Measurements from ENCODE around the gene DELE1.

The DELE1 gene

DNA sequence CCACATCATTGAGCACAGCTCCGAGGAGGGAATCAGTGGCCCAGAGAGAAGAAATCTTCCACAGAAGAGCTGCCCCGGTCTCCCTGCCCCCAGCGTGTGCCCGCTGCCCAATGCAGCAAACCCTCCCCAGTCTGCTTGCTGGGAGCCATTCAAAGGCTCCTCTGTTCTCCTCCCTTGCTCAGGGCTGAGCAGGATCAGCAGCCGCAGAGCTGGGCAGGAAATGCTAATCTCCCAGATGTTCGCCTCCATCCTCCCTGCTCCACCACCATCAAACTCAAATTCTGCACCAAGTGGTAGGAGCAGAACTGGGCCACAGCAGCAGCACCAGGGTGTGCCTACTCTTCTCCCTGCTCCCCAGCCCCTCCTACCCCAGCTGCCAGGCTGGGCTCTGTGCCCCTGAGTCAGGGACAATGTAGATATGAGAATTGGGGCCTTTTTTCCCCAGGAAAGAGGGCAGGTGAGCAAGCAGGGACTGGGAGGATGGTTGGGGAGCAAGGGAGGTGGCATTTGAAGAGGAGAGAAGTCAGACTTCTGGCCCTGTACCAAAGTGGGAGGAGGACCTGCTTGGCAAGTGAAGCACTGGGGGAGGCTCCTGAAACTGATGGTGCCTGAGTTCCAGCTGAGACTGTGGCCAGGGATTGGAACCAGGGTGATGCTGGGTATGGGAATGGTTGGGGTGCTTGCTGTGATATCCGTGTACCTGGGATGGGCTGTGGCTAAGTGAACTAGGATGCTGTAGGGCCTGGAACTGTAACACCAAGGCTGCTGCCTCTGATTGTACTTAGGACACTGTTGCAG lies 43.5 kb upstream of the DELE1 start:
- no peak overlapping the region for H3K4me3 ChIP-seq (ENCODE audit: control insufficient read depth in 1 of 7, extremely low read depth in 1 of 7, insufficient read depth in 4 of 7, low read depth in 2 of 7, low read length in 6 of 7)
- 29% methylated on average over 3 of the region's 7 CpGs for WGBS (ENCODE audit: insufficient coverage)
- peaks cover 0 to 40% (median 30%) of the 10 kb centered on the region in 4 experiments for H3K4me1 ChIP-seq (ENCODE audit: control extremely low read depth in 1 of 4, control insufficient read depth in 4 of 4, insufficient read depth in 4 of 4, low read length in 3 of 4)
- peaks cover 6 to 97% (median 47%) of the 10 kb centered on the region in 5 experiments for H3K27me3 ChIP-seq (replicated peaks in 2 of 5; ENCODE audit: control insufficient read depth in 4 of 5, insufficient read depth in 5 of 5, low read length in 4 of 5)
- ChIA-PET CTCF (interaction anchor here (0.6 to 10.8 kb wide), 41 partner anchors 11 to 265 kb away, joined by 3 to 108 read pairs (median 6); partner anchors contain the start of genes DELE1 and PCDH12), POLR2A (no interaction called here)
- no peaks in the 10 kb centered on the region for H3K9me3 ChIP-seq (ENCODE audit: control extremely low read depth in 1 of 5, control insufficient read depth in 4 of 5, insufficient read depth in 2 of 5, low read depth in 1 of 5, low read length in 4 of 5)
- no peaks in the 10 kb centered on the region for H3K36me3 ChIP-seq (ENCODE audit: control insufficient read depth in 4 of 4, insufficient read depth in 4 of 4, low read length in 3 of 4)
- no peak for DNase-seq
- H3K27ac ChIP-seq (ENCODE audit: insufficient read depth in 1 of 2, low read depth in 1 of 2, low read length in 2 of 2, poor library complexity in 1 of 2, severe bottlenecking in 2 of 2): no peak overlapping the region

- H3K36me3 ChIP-seq (ENCODE audit: control insufficient read depth in 4 of 4, insufficient read depth in 4 of 4, low read length in 3 of 4): no peaks in the 10 kb centered on the region
- no peak for DNase-seq
- H3K4me1 ChIP-seq (ENCODE audit: control extremely low read depth in 1 of 4, control insufficient read depth in 4 of 4, insufficient read depth in 4 of 4, low read length in 3 of 4): peaks cover 0 to 35% (median 25%) of the 10 kb centered on the region in 4 experiments
- H3K27ac ChIP-seq (ENCODE audit: insufficient read depth in 1 of 2, low read depth in 1 of 2, low read length in 2 of 2, poor library complexity in 1 of 2, severe bottlenecking in 2 of 2): no peak overlapping the region
- ChIA-PET CTCF (interaction anchor here (0.6 to 10.8 kb wide), 27 partner anchors 10 to 262 kb away, joined by 3 to 108 read pairs (median 6); partner anchors contain the start of gene RNF14), POLR2A (interaction anchor here (0.6 kb wide), 1 partner anchor 1703 kb away, joined by 3 read pairs; no protein-coding TSS in a partner anchor)
- WGBS (ENCODE audit: insufficient coverage): 53% methylated on average over 8 of the region's 8 CpGs
- no peaks in the 10 kb centered on the region for H3K9me3 ChIP-seq (ENCODE audit: control extremely low read depth in 1 of 5, control insufficient read depth in 4 of 5, insufficient read depth in 2 of 5, low read depth in 1 of 5, low read length in 4 of 5)
- H3K4me3 ChIP-seq (ENCODE audit: control insufficient read depth in 1 of 7, extremely low read depth in 1 of 7, insufficient read depth in 4 of 7, low read depth in 2 of 7, low read length in 6 of 7): no peak overlapping the region
- H3K27me3 ChIP-seq (replicated peaks in 2 of 5; ENCODE audit: control insufficient read depth in 4 of 5, insufficient read depth in 5 of 5, low read length in 4 of 5): peaks cover 7 to 95% (median 45%) of the 10 kb centered on the region in 5 experiments
These were observed 42.5 kb upstream of the DELE1 start for GRCh38 chr5:141880961-141881801.

- H3K27ac ChIP-seq (ENCODE audit: insufficient read depth in 1 of 2, low read depth in 1 of 2, low read length in 2 of 2, poor library complexity in 1 of 2, severe bottlenecking in 2 of 2): no peak overlapping the region
- no peaks in the 10 kb centered on the region for H3K36me3 ChIP-seq (ENCODE audit: control insufficient read depth in 4 of 4, insufficient read depth in 4 of 4, low read length in 3 of 4)
- ChIA-PET POLR2A (interaction anchor here (0.7 kb wide), 1 partner anchor 32 kb away, joined by 3 read pairs; no protein-coding TSS in a partner anchor), CTCF (interaction anchor here (0.9 to 10.8 kb wide), 15 partner anchors 9 to 262 kb away, joined by 3 to 108 read pairs (median 6); partner anchors contain the start of gene RNF14)
- no peaks in the 10 kb centered on the region for H3K9me3 ChIP-seq (ENCODE audit: control extremely low read depth in 1 of 5, control insufficient read depth in 4 of 5, insufficient read depth in 2 of 5, low read depth in 1 of 5, low read length in 4 of 5)
- peaks cover 0 to 27% (median 18%) of the 10 kb centered on the region in 4 experiments for H3K4me1 ChIP-seq (ENCODE audit: control extremely low read depth in 1 of 4, control insufficient read depth in 4 of 4, insufficient read depth in 4 of 4, low read length in 3 of 4)
- no peak overlapping the region for H3K4me3 ChIP-seq (ENCODE audit: control insufficient read depth in 1 of 7, extremely low read depth in 1 of 7, insufficient read depth in 4 of 7, low read depth in 2 of 7, low read length in 6 of 7)
- no peak for DNase-seq
- 26% methylated on average over 3 of the region's 4 CpGs for WGBS (ENCODE audit: insufficient coverage)
- peaks cover 7 to 90% (median 45%) of the 10 kb centered on the region in 5 experiments for H3K27me3 ChIP-seq (replicated peaks in 2 of 5; ENCODE audit: control insufficient read depth in 4 of 5, insufficient read depth in 5 of 5, low read length in 4 of 5)
These were observed 41.8 kb upstream of the DELE1 start for GRCh38 chr5:141881886-141882285.

DNA sequence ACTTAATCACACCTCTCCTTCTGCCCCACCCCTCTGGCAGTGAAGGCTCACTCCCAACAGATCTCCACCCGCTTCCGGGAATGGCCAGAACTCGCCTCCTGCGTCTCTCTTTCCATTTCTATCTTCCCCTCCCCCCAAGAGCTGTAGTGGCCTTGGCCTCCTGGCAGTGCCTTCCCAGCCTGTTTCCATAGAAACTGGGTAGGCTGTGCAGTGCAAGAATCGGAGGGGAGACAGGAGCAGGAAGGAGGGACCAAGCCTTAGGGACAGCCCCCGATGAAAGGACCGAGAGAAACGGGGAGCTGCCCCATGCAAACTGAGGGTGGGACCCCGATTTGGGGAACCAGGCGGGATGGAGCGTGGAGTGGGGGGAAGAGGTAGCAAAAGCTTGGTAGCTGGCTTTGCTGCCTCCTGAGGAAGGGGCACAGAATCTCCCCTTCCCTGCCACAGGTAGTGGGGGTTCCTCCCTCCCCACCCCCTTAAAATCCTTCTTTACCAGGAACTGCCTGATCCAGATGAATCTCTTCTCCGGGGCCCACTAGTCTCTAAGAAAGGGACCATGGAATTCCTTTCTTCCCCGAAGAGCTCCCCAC lies 41.0 kb upstream of the DELE1 start:
- 20% methylated on average over 12 of the region's 13 CpGs for WGBS (ENCODE audit: insufficient coverage)
- CTCF ChIA-PET: interaction anchor here (0.9 to 10.8 kb wide), 11 partner anchors 10 to 188 kb away, joined by 3 to 108 read pairs (median 7); partner anchors contain the start of gene RNF14
- POLR2A ChIA-PET: no interaction called here
- Histone ChIP-seq H3K36me3 (ENCODE audit: control insufficient read depth in 4 of 4, insufficient read depth in 4 of 4, low read length in 3 of 4) (no peaks in the 10 kb centered on the region), H3K27ac (ENCODE audit: insufficient read depth in 1 of 2, low read depth in 1 of 2, low read length in 2 of 2, poor library complexity in 1 of 2, severe bottlenecking in 2 of 2) (no peak overlapping the region), H3K27me3 (replicated peaks in 2 of 5; ENCODE audit: control insufficient read depth in 4 of 5, insufficient read depth in 5 of 5, low read length in 4 of 5) (peaks cover 7 to 82% (median 37%) of the 10 kb centered on the region in 5 experiments), H3K4me1 (ENCODE audit: control extremely low read depth in 1 of 4, control insufficient read depth in 4 of 4, insufficient read depth in 4 of 4, low read length in 3 of 4) (peaks cover 0 to 19% (median 13%) of the 10 kb centered on the region in 4 experiments), H3K4me3 (ENCODE audit: control insufficient read depth in 1 of 7, extremely low read depth in 1 of 7, insufficient read depth in 4 of 7, low read depth in 2 of 7, low read length in 6 of 7) (no peak overlapping the region), H3K9me3 (ENCODE audit: control extremely low read depth in 1 of 5, control insufficient read depth in 4 of 5, insufficient read depth in 2 of 5, low read depth in 1 of 5, low read length in 4 of 5) (no peaks in the 10 kb centered on the region)
- no peak for DNase-seq

DNA sequence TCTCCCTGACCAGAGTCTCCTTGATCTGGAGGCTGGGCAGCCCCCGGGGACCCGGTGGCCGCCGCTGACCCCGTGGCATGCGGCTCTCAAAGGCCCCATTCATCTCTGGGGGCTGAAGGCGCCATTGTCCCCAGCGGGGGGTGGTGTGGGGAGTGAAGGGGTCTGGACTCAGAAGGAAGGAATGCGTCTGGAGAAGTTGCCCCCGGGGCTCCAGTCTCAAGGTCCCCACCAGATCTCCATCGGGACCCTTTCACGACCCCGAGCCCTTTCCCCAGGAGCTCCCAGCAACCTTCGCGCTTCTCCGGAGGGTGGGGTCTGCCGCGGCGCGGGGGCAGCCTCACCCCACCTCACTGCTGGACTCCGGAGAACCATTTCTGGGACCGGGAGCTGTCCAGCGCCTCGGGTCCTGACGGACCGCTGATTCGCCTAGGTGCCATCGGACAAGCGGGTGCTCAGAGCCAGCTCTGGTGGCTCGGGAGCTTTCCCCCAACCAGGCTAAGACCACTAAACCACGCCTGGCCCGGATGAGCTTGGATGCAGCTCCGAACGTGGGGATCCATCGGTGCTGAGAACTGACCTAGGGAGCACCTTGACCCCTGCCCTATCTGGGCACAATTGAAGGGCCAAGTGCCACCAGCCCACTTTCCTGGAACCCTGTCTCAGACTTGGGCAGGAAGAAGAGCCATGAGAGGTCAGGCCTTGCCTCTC lies 40.3 kb upstream of the DELE1 start:
- DNase-seq: peak in 2 of 3 donors; percentile 70 to 72
- peaks cover 7 to 78% (median 36%) of the 10 kb centered on the region in 5 experiments for H3K27me3 ChIP-seq (replicated peaks in 2 of 5; ENCODE audit: control insufficient read depth in 4 of 5, insufficient read depth in 5 of 5, low read length in 4 of 5)
- CTCF ChIA-PET: interaction anchor here (1.3 to 10.8 kb wide), 6 partner anchors 9 to 189 kb away, joined by 3 to 108 read pairs (median 10); no protein-coding TSS in a partner anchor
- no peak overlapping the region for H3K27ac ChIP-seq (ENCODE audit: insufficient read depth in 1 of 2, low read depth in 1 of 2, low read length in 2 of 2, poor library complexity in 1 of 2, severe bottlenecking in 2 of 2)
- POLR2A ChIA-PET: no interaction called here
- H3K36me3 ChIP-seq (ENCODE audit: control insufficient read depth in 4 of 4, insufficient read depth in 4 of 4, low read length in 3 of 4): no peaks in the 10 kb centered on the region
- no peaks in the 10 kb centered on the region for H3K9me3 ChIP-seq (ENCODE audit: control extremely low read depth in 1 of 5, control insufficient read depth in 4 of 5, insufficient read depth in 2 of 5, low read depth in 1 of 5, low read length in 4 of 5)
- peaks cover 0 to 15% (median 11%) of the 10 kb centered on the region in 4 experiments for H3K4me1 ChIP-seq (ENCODE audit: control extremely low read depth in 1 of 4, control insufficient read depth in 4 of 4, insufficient read depth in 4 of 4, low read length in 3 of 4)
- WGBS (ENCODE audit: insufficient coverage): 3% methylated on average over 26 of the region's 35 CpGs
- no peak overlapping the region for H3K4me3 ChIP-seq (ENCODE audit: control insufficient read depth in 1 of 7, extremely low read depth in 1 of 7, insufficient read depth in 4 of 7, low read depth in 2 of 7, low read length in 6 of 7)

GRCh38 chr5:141883892-141884318 lies 39.8 kb upstream of the DELE1 start:
- Histone ChIP-seq H3K4me3 (ENCODE audit: control insufficient read depth in 1 of 7, extremely low read depth in 1 of 7, insufficient read depth in 4 of 7, low read depth in 2 of 7, low read length in 6 of 7) (no peak overlapping the region), H3K4me1 (ENCODE audit: control extremely low read depth in 1 of 4, control insufficient read depth in 4 of 4, insufficient read depth in 4 of 4, low read length in 3 of 4) (peaks cover 0 to 10% (median 5%) of the 10 kb centered on the region in 4 experiments), H3K27ac (ENCODE audit: insufficient read depth in 1 of 2, low read depth in 1 of 2, low read length in 2 of 2, poor library complexity in 1 of 2, severe bottlenecking in 2 of 2) (no peak overlapping the region), H3K36me3 (ENCODE audit: control insufficient read depth in 4 of 4, insufficient read depth in 4 of 4, low read length in 3 of 4) (no peaks in the 10 kb centered on the region), H3K27me3 (replicated peaks in 2 of 5; ENCODE audit: control insufficient read depth in 4 of 5, insufficient read depth in 5 of 5, low read length in 4 of 5) (peaks cover 7 to 73% (median 34%) of the 10 kb centered on the region in 5 experiments), H3K9me3 (ENCODE audit: control extremely low read depth in 1 of 5, control insufficient read depth in 4 of 5, insufficient read depth in 2 of 5, low read depth in 1 of 5, low read length in 4 of 5) (no peaks in the 10 kb centered on the region)
- CTCF ChIA-PET: interaction anchor here (1.3 to 10.8 kb wide), 6 partner anchors 9 to 190 kb away, joined by 3 to 108 read pairs (median 10); no protein-coding TSS in a partner anchor
- no peak for DNase-seq
- WGBS (ENCODE audit: insufficient coverage): 42% methylated on average over 3 of the region's 8 CpGs
- POLR2A ChIA-PET: interaction anchor here (0.5 kb wide), 1 partner anchor 723 kb away, joined by 4 read pairs; no protein-coding TSS in a partner anchor

Data from common myeloid progenitor, CD34-positive (primary cell).